OCI-LY1 (cell line): ENCODE results near the gene ESRRA.
A peak's percentile ranks its signal among the peaks of the same experiment; 100 is the strongest.

Experiments
- H2AFZ ChIP-seq: fragments of 200-600 bp; sonication (generic), shearing (Covaris generic); 2 replicates; pipeline ENCODE4 v1.6.0; 2014; ENCODE audit warnings: antibody characterized with exemption, mild to moderate bottlenecking, low read length
- H3F3A ChIP-seq: fragments of 200-600 bp; sonication (generic), shearing (Covaris generic); 2 replicates; pipeline ENCODE4 v1.6.0; 2014; ENCODE audit warnings: mild to moderate bottlenecking, antibody characterized with exemption, low read length, moderate library complexity; ENCODE audit not compliant: insufficient read depth
- H3K27ac ChIP-seq: fragments of 200-600 bp; sonication (generic); 2 replicates; pipeline ENCODE4 v1.5.1; 2014; ENCODE audit warnings: low read length, mixed run types, mild to moderate bottlenecking, low read depth; ENCODE audit not compliant: poor library complexity, severe bottlenecking
- H3K27me3 ChIP-seq: fragments of 200-600 bp; sonication (generic); 2 replicates; pipeline ENCODE4 v1.6.0; 2014; ENCODE audit warnings: antibody characterized with exemption, mild to moderate bottlenecking, low read length, moderate library complexity; ENCODE audit not compliant: insufficient read depth
- H3K36me3 ChIP-seq: fragments of 200-600 bp; sonication (generic); 2 replicates; pipeline ENCODE4 v1.6.1; 2014; ENCODE audit warnings: mild to moderate bottlenecking, antibody characterized with exemption, low read length, moderate library complexity, mixed read lengths; ENCODE audit not compliant: insufficient read depth
- H3K4me1 ChIP-seq: fragments of 200-600 bp; sonication (generic); 2 replicates; pipeline ENCODE4 v1.5.1; 2014; ENCODE audit warnings: mild to moderate bottlenecking, low read length, moderate library complexity; ENCODE audit not compliant: insufficient read depth, severe bottlenecking
- H3K4me2 ChIP-seq: fragments of 200-600 bp; sonication (generic), shearing (Covaris generic); 2 replicates; pipeline ENCODE4 v1.6.1; 2014; ENCODE audit warnings: low read length
- H3K4me3 ChIP-seq: fragments of 200-600 bp; sonication (generic); 2 replicates; pipeline ENCODE4 v1.5.1; 2014; ENCODE audit warnings: low read length, low read depth, mild to moderate bottlenecking, mixed read lengths; ENCODE audit not compliant: poor library complexity, severe bottlenecking
- H3K79me2 ChIP-seq: fragments of 200-600 bp; shearing (Covaris generic); 2 replicates; pipeline ENCODE4 v1.6.1; 2016; ENCODE audit warnings: mixed run types, low read length, mixed read lengths; ENCODE audit not compliant: insufficient read depth
- H3K9ac ChIP-seq: fragments of 200-600 bp; sonication (generic), shearing (Covaris generic); 2 replicates; pipeline ENCODE4 v1.6.1; 2014; ENCODE audit warnings: mild to moderate bottlenecking, low read length, mixed read lengths
- H3K9me2 ChIP-seq: fragments of 200-600 bp; sonication (generic), shearing (Covaris generic); 2 replicates; pipeline ENCODE4 v1.6.1; 2014; ENCODE audit warnings: low read depth, mild to moderate bottlenecking, low read length, mixed read lengths
- H3K9me3 ChIP-seq: fragments of 200-600 bp; shearing (Covaris generic); 2 replicates; pipeline ENCODE4 v1.6.1; 2014; ENCODE audit warnings: low read length, mixed read lengths
- H4K20me1 ChIP-seq: fragments of 200-600 bp; sonication (generic), shearing (Covaris generic); 2 replicates; pipeline ENCODE4 v1.6.0; 2016; ENCODE audit warnings: mild to moderate bottlenecking, low read length; ENCODE audit not compliant: insufficient read depth
- EZH2 ChIP-seq: fragments of 200-600 bp; sonication (generic), shearing (Covaris generic); IDR thresholded peaks from 2 replicates; pipeline ENCODE4 v1.8.0; 2017; ENCODE audit warnings: borderline replicate concordance, mixed run types, mild to moderate bottlenecking, antibody characterized with exemption, low read length, moderate library complexity, mixed read lengths
- TF ChIP-seq, protein P1 (sequence below): fragments of 200-600 bp; sonication (generic), shearing (Covaris generic); IDR thresholded peaks from 2 replicates; pipeline ENCODE4 v1.5.1; 2017; ENCODE audit warnings: mild to moderate bottlenecking, antibody characterized with exemption, low read length, moderate library complexity, mixed read lengths

The ESRRA gene

GRCh38 chr11:64353715-64354506 lies 48.6 kb downstream of the ESRRA start:
- H3K9me3 ChIP-seq: no peaks in the 10 kb centered on the region
- peaks cover 11% of the 10 kb centered on the region for H3K4me1 ChIP-seq
- no peak overlapping the region for H3K9ac ChIP-seq
- no peaks in the 10 kb centered on the region for H3F3A ChIP-seq
- no peak overlapping the region for H3K4me3 ChIP-seq
- no peaks in the 10 kb centered on the region for H3K27me3 ChIP-seq
- TF ChIP-seq EZH2: no peak
- TF ChIP-seq, protein P1, sequence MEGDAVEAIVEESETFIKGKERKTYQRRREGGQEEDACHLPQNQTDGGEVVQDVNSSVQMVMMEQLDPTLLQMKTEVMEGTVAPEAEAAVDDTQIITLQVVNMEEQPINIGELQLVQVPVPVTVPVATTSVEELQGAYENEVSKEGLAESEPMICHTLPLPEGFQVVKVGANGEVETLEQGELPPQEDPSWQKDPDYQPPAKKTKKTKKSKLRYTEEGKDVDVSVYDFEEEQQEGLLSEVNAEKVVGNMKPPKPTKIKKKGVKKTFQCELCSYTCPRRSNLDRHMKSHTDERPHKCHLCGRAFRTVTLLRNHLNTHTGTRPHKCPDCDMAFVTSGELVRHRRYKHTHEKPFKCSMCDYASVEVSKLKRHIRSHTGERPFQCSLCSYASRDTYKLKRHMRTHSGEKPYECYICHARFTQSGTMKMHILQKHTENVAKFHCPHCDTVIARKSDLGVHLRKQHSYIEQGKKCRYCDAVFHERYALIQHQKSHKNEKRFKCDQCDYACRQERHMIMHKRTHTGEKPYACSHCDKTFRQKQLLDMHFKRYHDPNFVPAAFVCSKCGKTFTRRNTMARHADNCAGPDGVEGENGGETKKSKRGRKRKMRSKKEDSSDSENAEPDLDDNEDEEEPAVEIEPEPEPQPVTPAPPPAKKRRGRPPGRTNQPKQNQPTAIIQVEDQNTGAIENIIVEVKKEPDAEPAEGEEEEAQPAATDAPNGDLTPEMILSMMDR: no peak
- no peak overlapping the region for H3K4me2 ChIP-seq
- no peaks in the 10 kb centered on the region for H3K9me2 ChIP-seq
- no peaks in the 10 kb centered on the region for H3K79me2 ChIP-seq
- peaks cover 23% of the 10 kb centered on the region; the same call in 1 of the 2 replicates for H3K36me3 ChIP-seq
- H2AFZ ChIP-seq: no peak overlapping the region
- no peaks in the 10 kb centered on the region for H4K20me1 ChIP-seq
- no peak overlapping the region for H3K27ac ChIP-seq

DNA sequence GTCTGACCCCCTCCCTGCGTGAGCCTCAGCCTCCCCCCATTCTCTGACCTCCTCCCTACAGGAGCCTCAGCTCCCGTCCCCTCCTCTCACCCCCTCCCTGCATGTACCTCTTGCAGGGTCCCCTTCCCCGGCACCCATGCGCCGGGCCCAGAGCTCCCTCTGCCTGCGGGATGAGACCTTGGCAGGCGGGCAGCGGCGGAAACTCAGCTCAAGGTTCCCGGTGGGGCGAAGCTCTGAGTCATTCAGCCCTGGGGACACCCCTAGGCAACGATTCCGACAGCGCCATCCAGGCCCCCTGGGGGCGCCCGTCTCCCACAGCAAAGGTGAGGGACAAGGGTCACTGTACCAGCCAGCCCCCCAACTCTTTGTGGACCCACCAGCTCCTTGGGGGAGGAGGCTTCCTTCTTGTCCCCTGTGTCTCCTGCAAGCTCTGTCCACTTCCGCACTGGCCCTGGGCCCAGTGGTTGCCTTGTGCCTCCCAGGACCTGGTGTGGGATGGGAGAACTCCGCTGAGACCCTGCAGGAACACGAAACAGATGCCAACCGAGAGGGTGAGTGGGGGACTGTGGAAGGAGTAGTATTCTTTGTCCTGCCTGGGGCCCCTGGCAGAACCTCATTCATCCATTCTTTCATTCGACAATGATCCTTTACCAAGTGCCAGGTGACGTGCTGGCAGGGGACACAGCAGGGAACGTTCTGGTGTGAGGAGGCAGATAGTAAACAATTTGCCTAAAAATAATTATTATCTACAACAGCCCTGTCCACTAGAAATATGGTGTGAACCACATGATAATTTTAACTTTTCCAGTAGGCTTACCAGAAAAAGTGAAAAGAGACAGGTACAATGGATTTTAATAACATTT lies 50.0 kb downstream of the ESRRA start:
- no peaks in the 10 kb centered on the region for H3F3A ChIP-seq
- peaks cover 23% of the 10 kb centered on the region for H3K4me1 ChIP-seq
- H3K4me2 ChIP-seq: no peak overlapping the region
- no peak overlapping the region for H2AFZ ChIP-seq
- TF ChIP-seq EZH2: no peak
- TF ChIP-seq, protein P1: peak; percentile 79
- no peak overlapping the region for H3K9ac ChIP-seq
- no peak overlapping the region for H3K4me3 ChIP-seq
- H3K27ac ChIP-seq: peak overlapping the region; percentile 25
- H3K9me3 ChIP-seq: no peaks in the 10 kb centered on the region
- no peaks in the 10 kb centered on the region for H3K79me2 ChIP-seq
- peaks cover 19% of the 10 kb centered on the region; the same call in 1 of the 2 replicates for H3K36me3 ChIP-seq
- H3K27me3 ChIP-seq: no peaks in the 10 kb centered on the region
- no peaks in the 10 kb centered on the region for H3K9me2 ChIP-seq
- no peaks in the 10 kb centered on the region for H4K20me1 ChIP-seq

DNA sequence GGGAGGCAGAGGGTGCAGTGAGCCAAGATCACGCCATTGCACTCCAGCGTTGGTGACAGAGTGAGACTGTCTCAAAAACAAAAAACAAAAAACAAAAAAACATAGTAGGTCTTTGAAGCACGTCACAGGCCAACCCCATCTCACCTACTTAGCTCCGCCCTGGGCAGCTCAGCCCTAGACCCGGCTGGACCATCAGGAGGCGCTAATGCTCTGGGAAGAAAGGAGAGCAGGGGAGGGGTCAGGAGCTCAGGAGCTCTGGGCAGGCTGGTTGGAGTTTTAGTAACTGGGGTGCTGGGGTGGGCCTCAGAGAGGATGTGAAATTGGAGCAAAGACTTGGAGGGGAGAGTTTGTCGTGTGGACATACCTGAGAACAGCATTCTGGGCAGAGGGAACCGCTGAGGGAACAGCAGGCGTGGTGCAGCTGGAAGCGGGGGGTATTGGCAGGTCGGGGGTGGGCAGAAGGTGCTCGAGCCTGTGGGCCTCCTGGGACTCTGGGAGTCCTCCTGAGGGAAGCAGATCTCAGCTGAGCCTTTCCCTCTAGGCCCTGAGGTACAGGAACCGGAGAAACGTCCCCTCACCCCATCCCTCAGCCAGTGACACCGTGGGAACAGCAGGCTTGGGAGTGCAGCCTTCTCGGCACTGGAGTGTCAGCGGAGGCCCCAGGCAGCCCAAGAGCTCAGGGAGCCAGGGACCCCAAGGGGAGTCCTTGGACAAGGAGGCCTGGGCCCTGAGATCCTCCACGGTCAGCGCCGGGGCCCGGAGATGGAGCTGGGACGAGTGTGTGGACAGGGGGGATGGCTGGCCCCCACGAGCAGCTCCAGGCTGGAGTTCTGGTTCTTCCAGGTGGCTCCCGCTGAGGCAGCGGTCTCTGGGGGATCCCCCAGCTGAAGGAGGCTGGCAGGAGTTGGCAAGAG lies 51.4 kb downstream of the ESRRA start:
- H3K36me3 ChIP-seq: peaks cover 33% of the 10 kb centered on the region; the same call in 1 of the 2 replicates
- peaks cover 26% of the 10 kb centered on the region for H3K4me1 ChIP-seq
- H3K9ac ChIP-seq: no peak overlapping the region
- H3K4me3 ChIP-seq: no peak overlapping the region
- H3K4me2 ChIP-seq: no peak overlapping the region
- no peaks in the 10 kb centered on the region for H3K9me3 ChIP-seq
- no peak overlapping the region for H3K27ac ChIP-seq
- H3F3A ChIP-seq: no peaks in the 10 kb centered on the region
- no peaks in the 10 kb centered on the region for H3K79me2 ChIP-seq
- no peak for TF ChIP-seq EZH2
- TF ChIP-seq, protein P1: peak; percentile 66
- no peaks in the 10 kb centered on the region for H3K27me3 ChIP-seq
- no peak overlapping the region for H2AFZ ChIP-seq
- no peaks in the 10 kb centered on the region for H4K20me1 ChIP-seq
- no peaks in the 10 kb centered on the region for H3K9me2 ChIP-seq
